MM.1S (cell line): Measurements from ENCODE around the gene COX7A1.
"Not testable (repeated sequence)": the region's sequence is repeated elsewhere in the genome, so short reads cannot be mapped to it uniquely, and the experiment has no call there.

ENCODE experiments used
- DNase-seq: peaks from one replicate; pipeline ENCODE4 v3.0.0-alpha.2; 2015
- H2AFZ ChIP-seq: fragments of 300-600 bp; sonication (generic); 2 replicates; pipeline ENCODE4 v1.6.0; 2016; ENCODE audit warnings: antibody characterized with exemption, low read length
- H3F3A ChIP-seq: fragments of 300-600 bp; sonication (generic); 2 replicates; pipeline ENCODE4 v1.6.1; 2016; ENCODE audit warnings: mild to moderate bottlenecking, antibody characterized with exemption, low read length, moderate library complexity, mixed read lengths; ENCODE audit not compliant: insufficient read depth
- H3K27ac ChIP-seq: fragments of 300-600 bp; sonication (generic); 2 replicates; pipeline ENCODE4 v1.5.1; 2016; ENCODE audit warnings: mild to moderate bottlenecking, low read length
- H3K27me3 ChIP-seq: fragments of 300-600 bp; sonication (generic); replicated peaks from 2 replicates; pipeline ENCODE4 v1.6.0; 2016; ENCODE audit warnings: low read length; ENCODE audit not compliant: insufficient read depth
- H3K36me3 ChIP-seq: fragments of 300-600 bp; sonication (generic); replicated peaks from 2 replicates; pipeline ENCODE4 v1.6.1; 2016; ENCODE audit warnings: mild to moderate bottlenecking, low read length, mixed read lengths; ENCODE audit not compliant: insufficient read depth
- H3K4me1 ChIP-seq: fragments of 300-600 bp; sonication (generic); 2 replicates; pipeline ENCODE4 v1.6.1; 2016; ENCODE audit warnings: low read length, mixed read lengths
- H3K4me2 ChIP-seq: fragments of 300-600 bp; sonication (generic); 2 replicates; pipeline ENCODE4 v1.6.0; 2016; ENCODE audit warnings: low read depth, low read length
- H3K4me3 ChIP-seq: fragments of 300-600 bp; sonication (generic); 2 replicates; pipeline ENCODE4 v1.5.1; 2016; ENCODE audit warnings: low read length, mixed read lengths
- H3K79me2 ChIP-seq: fragments of 300-600 bp; sonication (generic); 2 replicates; pipeline ENCODE4 v1.6.1; 2016; ENCODE audit warnings: mixed run types, low read length, mixed read lengths
- H3K9ac ChIP-seq: fragments of 300-600 bp; sonication (generic); 2 replicates; pipeline ENCODE4 v1.6.1; 2016; ENCODE audit warnings: low read length, mixed read lengths
- H3K9me2 ChIP-seq: fragments of 300-600 bp; sonication (generic); replicated peaks from 2 replicates; pipeline ENCODE4 v1.6.1; 2016; ENCODE audit warnings: mild to moderate bottlenecking, low read length, mixed read lengths; ENCODE audit not compliant: insufficient read depth
- H3K9me3 ChIP-seq: fragments of 300-600 bp; sonication (generic); replicated peaks from 2 replicates; pipeline ENCODE4 v1.6.1; 2016; ENCODE audit warnings: mild to moderate bottlenecking, low read length, mixed read lengths; ENCODE audit not compliant: insufficient read depth
- H4K20me1 ChIP-seq: fragments of 300-600 bp; sonication (generic); 2 replicates; pipeline ENCODE4 v1.6.1; 2016; ENCODE audit warnings: mild to moderate bottlenecking, low read length, moderate library complexity, mixed read lengths; ENCODE audit not compliant: insufficient read depth
- EZH2 ChIP-seq: fragments of 300-600 bp; sonication (generic); optimal IDR thresholded peaks from 2 replicates; pipeline ENCODE3; 2017; ENCODE audit warnings: low read depth, mild to moderate bottlenecking, antibody characterized with exemption, low read length, mixed read lengths
- EZH2phosphoT487 ChIP-seq: fragments of 300-600 bp; sonication (generic); IDR thresholded peaks from 2 replicates; pipeline ENCODE4 v1.6.1; 2018; ENCODE audit warnings: antibody characterized with exemption, low read length
- TF ChIP-seq, protein P1 (sequence below): fragments of 300-600 bp; sonication (generic); IDR thresholded peaks from 2 replicates; pipeline ENCODE4 v1.5.1; 2016; ENCODE audit warnings: antibody characterized with exemption, low read length, mixed read lengths

The COX7A1 gene

DNA sequence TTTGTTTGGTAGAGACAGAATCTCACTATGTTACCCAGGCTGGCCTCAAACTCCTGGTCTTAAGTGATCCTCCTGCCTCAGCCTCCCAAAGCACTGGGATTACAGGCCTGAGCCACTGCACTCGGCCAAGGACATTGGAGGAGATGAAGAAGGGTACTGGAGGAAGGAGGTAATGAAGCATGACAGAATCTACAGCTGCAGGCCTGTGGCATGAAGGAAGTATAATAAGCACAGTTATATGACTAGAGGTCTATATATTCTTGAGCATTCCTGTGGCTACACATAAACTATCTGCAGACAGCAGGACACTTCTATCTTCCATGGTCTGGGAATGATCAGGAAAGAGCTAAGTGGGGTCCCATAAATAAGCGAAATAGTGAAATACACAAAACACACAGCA is 44.0 kb upstream of the COX7A1 start:
- no peaks in the 10 kb centered on the region for H3K4me1 ChIP-seq
- H3K27ac ChIP-seq: no peak overlapping the region
- no peaks in the 10 kb centered on the region for H3K27me3 ChIP-seq
- no peaks in the 10 kb centered on the region for H4K20me1 ChIP-seq
- no peak overlapping the region for H3K4me2 ChIP-seq
- TF ChIP-seq EZH2: no peak
- TF ChIP-seq EZH2phosphoT487: no peak
- TF ChIP-seq, protein P1, sequence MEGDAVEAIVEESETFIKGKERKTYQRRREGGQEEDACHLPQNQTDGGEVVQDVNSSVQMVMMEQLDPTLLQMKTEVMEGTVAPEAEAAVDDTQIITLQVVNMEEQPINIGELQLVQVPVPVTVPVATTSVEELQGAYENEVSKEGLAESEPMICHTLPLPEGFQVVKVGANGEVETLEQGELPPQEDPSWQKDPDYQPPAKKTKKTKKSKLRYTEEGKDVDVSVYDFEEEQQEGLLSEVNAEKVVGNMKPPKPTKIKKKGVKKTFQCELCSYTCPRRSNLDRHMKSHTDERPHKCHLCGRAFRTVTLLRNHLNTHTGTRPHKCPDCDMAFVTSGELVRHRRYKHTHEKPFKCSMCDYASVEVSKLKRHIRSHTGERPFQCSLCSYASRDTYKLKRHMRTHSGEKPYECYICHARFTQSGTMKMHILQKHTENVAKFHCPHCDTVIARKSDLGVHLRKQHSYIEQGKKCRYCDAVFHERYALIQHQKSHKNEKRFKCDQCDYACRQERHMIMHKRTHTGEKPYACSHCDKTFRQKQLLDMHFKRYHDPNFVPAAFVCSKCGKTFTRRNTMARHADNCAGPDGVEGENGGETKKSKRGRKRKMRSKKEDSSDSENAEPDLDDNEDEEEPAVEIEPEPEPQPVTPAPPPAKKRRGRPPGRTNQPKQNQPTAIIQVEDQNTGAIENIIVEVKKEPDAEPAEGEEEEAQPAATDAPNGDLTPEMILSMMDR: no peak
- no peak overlapping the region for H3K9ac ChIP-seq
- H3K9me3 ChIP-seq: no peaks in the 10 kb centered on the region
- H3K9me2 ChIP-seq: no peaks in the 10 kb centered on the region
- no peak for DNase-seq
- H3K79me2 ChIP-seq: no peaks in the 10 kb centered on the region
- H3K36me3 ChIP-seq: no peaks in the 10 kb centered on the region
- H3F3A ChIP-seq: no peaks in the 10 kb centered on the region
- H3K4me3 ChIP-seq: no peak overlapping the region
- no peak overlapping the region for H2AFZ ChIP-seq

DNA sequence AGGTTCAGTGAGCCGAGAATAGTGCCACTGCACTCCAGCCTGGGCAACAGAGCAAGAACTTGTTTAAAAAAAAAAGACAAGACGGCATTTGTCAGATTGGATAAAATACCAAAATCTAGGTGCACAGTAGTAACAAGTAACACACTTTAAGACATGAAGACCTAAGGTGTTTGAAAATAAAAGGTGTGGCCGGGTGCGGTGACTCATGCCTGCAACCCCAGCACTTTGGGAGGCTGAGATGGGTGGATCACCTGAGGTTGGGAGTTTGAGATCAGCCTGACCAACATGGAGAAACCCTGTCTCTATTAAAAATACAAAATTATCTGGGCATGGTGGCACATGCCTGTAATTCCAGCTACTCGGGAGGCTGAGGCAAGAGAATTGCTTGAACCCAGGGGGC is 34.5 kb upstream of the COX7A1 start:
- H3K9me2 ChIP-seq, H3F3A ChIP-seq, H2AFZ ChIP-seq, H3K9ac ChIP-seq, H3K27me3 ChIP-seq, H3K9me3 ChIP-seq, H3K4me1 ChIP-seq, H3K4me2 ChIP-seq, DNase-seq, H3K4me3 ChIP-seq, H3K79me2 ChIP-seq, H3K36me3 ChIP-seq, H4K20me1 ChIP-seq, H3K27ac ChIP-seq: not testable (repeated sequence)

DNA sequence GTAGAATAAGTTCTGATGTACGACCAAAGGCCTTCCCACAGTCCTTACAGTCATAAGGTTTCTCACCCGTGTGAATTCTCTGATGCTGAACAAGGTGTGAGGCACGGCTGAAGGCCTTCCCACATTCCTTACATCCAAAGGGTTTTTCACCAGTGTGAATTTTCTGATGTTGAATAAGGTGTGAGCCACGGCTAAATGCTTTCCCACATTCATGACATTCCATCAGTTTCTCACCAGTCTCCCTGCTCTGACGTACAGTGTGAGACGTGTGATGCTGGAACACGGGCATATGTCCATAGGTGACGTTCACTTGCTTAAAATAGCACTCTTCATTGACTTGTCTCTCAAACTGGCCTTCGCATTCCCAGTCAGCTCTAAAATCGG is 31.0 kb upstream of the COX7A1 start:
- H3K9ac ChIP-seq: no peak overlapping the region
- no peaks in the 10 kb centered on the region for H3K27me3 ChIP-seq

DNA sequence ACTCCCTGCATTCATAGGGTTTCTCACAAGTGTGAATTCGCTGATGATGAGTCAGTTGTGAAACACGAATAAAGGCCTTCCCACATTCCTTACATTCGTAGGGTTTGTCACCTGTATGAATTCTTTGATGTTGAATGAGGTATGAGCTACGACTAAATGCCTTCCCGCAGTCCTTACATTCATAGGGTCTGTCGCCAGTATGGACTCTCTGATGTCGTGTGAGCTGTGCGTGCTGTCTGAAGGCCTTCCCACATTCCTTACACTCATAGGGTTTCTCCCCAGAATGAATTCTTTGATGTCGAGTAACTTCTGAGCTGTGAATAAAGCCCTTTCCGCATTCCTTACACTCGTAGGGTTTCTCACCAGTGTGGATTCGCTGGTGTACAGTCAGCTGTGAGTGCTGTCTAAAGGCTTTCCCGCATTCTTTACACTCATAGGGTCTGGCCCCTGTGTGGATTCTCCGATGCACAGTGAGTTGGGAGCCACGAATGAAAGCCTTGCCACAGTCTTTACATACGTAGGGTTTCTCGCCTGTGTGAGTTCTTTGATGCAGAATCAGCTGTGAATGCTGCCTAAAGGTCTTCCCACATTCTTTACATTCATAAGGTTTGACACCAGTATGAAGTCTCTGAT is 30.5 kb upstream of the COX7A1 start:
- Histone ChIP-seq H3F3A (no peaks in the 10 kb centered on the region), H3K4me2 (no peak overlapping the region), H3K9ac (no peak overlapping the region), H3K4me1 (no peaks in the 10 kb centered on the region), H3K4me3 (no peak overlapping the region), H3K79me2 (no peaks in the 10 kb centered on the region), H3K36me3 (no peaks in the 10 kb centered on the region), H3K9me2 (no peaks in the 10 kb centered on the region), H2AFZ (no peak overlapping the region), H3K27ac (no peak overlapping the region), H4K20me1 (no peaks in the 10 kb centered on the region), H3K9me3 (no peaks in the 10 kb centered on the region), H3K27me3 (no peaks in the 10 kb centered on the region)
- TF ChIP-seq EZH2 (no peak), EZH2phosphoT487 (no peak)
- TF ChIP-seq, protein P1: no peak
- DNase-seq: no peak

More for the DNA sequence above, 31.0 kb upstream of the COX7A1 start:
- Histone ChIP-seq H3K4me2 (no peak overlapping the region), H2AFZ (no peak overlapping the region), H3K9me2 (no peaks in the 10 kb centered on the region), H3K79me2 (no peaks in the 10 kb centered on the region), H3K9me3 (no peaks in the 10 kb centered on the region), H3F3A (no peaks in the 10 kb centered on the region), H3K36me3 (no peaks in the 10 kb centered on the region), H4K20me1 (no peaks in the 10 kb centered on the region), H3K4me1 (no peaks in the 10 kb centered on the region), H3K4me3 (no peak overlapping the region), H3K27ac (no peak overlapping the region)
- TF ChIP-seq EZH2 (no peak), EZH2phosphoT487 (no peak)
- TF ChIP-seq, protein P1: no peak
- no peak for DNase-seq

DNA sequence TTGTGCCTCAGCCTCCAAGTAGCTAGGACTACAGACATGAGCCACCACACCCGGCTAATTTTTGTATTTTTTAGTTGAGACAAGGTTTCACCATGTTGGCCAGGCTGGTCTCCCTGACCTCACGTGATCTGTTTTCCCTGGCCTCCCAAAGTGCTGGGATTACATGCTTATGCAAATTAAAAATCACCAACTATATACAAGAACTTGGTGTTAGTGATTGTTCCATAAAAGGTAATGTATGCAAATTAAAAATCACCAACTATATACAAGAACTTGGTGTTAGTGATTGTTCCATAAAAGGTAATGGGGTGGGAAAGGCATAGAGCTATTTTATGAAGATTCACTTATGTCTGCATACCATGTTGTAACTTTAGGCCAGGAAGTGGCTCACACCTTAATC is 26.8 kb upstream of the COX7A1 start:
- not testable (repeated sequence) for H4K20me1 ChIP-seq, H2AFZ ChIP-seq, H3K27ac ChIP-seq, H3K4me2 ChIP-seq, H3K9ac ChIP-seq, H3K27me3 ChIP-seq, H3F3A ChIP-seq, H3K4me3 ChIP-seq, H3K9me2 ChIP-seq, DNase-seq, H3K79me2 ChIP-seq, H3K9me3 ChIP-seq, H3K4me1 ChIP-seq, H3K36me3 ChIP-seq

DNA sequence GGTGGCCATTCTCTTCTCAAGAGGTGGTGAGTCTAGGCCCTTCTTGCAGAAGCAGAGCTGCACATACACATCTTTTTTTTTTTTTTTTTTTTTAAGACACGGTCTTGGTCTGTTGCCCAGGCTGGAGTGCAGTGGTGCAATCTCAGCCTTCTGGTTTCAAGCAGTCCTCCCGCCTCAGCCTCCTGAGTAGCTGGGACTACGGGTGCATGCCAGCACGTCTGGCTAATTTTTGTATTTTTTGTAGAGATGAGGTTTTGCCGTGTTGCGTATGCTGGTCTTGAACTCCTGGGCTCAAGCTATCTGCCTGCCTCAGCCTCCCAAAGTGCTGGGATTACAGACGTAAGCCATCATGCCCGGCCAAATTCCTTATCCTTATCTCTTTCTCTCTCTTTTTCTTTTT is 21.6 kb upstream of the COX7A1 start:
- not testable (repeated sequence) for H3K9me3 ChIP-seq, DNase-seq, H3K4me2 ChIP-seq, H3K79me2 ChIP-seq, H3K9ac ChIP-seq, H3K4me3 ChIP-seq, H2AFZ ChIP-seq, H3K27ac ChIP-seq, H3K4me1 ChIP-seq, H3F3A ChIP-seq, H3K36me3 ChIP-seq, H3K27me3 ChIP-seq, H4K20me1 ChIP-seq, H3K9me2 ChIP-seq
